GM19438 (cell line): ENCODE results near the gene GTF3C1.

Source experiments
- ATAC-seq: cut with Tn5 transposase; IDR thresholded peaks from one replicate; pipeline ENCODE4 v1.9.1; 2021; ENCODE audit warnings: low read depth; ENCODE audit not compliant: unreplicated experiment

Gene GTF3C1, protein sequence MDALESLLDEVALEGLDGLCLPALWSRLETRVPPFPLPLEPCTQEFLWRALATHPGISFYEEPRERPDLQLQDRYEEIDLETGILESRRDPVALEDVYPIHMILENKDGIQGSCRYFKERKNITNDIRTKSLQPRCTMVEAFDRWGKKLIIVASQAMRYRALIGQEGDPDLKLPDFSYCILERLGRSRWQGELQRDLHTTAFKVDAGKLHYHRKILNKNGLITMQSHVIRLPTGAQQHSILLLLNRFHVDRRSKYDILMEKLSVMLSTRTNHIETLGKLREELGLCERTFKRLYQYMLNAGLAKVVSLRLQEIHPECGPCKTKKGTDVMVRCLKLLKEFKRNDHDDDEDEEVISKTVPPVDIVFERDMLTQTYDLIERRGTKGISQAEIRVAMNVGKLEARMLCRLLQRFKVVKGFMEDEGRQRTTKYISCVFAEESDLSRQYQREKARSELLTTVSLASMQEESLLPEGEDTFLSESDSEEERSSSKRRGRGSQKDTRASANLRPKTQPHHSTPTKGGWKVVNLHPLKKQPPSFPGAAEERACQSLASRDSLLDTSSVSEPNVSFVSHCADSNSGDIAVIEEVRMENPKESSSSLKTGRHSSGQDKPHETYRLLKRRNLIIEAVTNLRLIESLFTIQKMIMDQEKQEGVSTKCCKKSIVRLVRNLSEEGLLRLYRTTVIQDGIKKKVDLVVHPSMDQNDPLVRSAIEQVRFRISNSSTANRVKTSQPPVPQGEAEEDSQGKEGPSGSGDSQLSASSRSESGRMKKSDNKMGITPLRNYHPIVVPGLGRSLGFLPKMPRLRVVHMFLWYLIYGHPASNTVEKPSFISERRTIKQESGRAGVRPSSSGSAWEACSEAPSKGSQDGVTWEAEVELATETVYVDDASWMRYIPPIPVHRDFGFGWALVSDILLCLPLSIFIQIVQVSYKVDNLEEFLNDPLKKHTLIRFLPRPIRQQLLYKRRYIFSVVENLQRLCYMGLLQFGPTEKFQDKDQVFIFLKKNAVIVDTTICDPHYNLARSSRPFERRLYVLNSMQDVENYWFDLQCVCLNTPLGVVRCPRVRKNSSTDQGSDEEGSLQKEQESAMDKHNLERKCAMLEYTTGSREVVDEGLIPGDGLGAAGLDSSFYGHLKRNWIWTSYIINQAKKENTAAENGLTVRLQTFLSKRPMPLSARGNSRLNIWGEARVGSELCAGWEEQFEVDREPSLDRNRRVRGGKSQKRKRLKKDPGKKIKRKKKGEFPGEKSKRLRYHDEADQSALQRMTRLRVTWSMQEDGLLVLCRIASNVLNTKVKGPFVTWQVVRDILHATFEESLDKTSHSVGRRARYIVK (N-terminal part only)

DNA sequence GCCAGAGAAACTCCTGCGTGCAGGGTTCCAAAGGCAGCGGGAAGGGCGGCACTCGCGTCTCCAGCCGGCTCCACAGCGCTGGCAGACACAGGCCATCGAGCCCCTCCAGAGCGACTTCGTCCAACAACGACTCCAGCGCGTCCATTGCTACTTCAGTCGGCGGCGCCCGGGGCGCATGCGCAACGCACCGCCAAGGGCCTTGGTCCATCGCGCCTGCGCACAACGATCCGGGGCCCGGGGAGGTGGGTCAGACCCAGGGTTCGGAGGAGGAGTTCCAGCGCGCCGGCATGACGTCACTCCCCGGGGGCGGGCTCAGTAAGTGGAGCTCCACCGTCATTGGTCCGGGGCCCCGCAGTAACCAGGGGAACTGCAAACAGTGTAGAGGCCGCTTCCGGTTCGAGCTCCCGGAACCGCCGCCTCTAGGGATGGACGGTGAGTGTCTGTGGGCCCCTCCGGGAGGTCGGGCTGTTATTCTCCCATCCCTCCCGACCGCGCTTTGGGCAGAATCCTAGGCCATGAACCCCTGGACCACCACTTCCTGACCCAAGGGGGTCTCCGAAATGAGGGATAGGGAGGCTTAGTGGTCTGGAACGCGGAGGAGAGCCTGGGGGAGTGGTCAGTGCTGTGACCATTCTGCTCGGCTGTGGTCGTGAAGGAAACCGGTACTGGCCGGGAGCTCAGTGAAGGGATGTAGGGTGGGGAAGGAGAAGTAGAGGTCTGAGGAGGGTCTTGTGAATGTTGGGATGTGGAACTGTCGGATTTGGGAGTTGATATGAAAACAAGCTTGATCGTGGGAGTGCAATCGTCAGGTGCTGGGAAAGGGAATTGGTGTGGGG is at the start of gene GTF3C1, which contains the start of gene KATNIP:
GTF3C1 (minus strand) TSS at position 168 of the 836 bp plus-strand sequence; CDS start at position 145, 23 bp downstream.
KATNIP (plus strand) TSS at position 399 of the 836 bp plus-strand sequence; CDS start at position 426, 27 bp downstream.
- ATAC-seq, result peak; percentile 99

DNA sequence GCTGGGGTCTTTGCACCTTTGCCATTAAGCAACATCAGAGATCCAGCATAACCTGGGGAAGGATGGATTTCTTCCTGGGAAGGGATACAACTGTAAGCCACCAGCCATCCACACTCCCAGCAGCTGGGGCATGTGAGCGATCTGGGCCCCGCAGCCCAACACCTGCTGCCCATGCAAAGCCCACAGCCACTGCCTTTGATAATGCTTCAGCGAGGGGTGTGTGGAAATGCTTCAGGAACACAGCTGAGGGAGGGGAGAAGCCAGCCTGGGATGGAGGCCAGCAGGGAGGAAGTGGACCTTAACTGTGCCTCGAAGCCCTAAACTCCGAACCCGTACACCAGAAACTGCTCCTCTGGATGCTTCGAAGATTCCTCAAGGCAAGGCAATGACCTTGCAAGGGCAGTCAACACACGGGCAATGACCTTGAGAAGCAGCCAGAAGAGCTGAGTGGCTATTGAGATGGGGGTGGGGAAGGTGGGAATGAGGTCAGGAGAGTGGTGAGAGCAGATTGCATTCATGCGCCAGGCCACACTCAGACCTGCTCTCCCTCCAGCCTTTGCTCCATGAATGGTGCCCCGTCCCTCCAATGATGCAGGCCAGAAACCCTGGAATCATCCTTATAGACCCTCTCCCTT is 49.3 kb upstream of the GTF3C1 start:
- ATAC-seq, result no peak

DNA sequence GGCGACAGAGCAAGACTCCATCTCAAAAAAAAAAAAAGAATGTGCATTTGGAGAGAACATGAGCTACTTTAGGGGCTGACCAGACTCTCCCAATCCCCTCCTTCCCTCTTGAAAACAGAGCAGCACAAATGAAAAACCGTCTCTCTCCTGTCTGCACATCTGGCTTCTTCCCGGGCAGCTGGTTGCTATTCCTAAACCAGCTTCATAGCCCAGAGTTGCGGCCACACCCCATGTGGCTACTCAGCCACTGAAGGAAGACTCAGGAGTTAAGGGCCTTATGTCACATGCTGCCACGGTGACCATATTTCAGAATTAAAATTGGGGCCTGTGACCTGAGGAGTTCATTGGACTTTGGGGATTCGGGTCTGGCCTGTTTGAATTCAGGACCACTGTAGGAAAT is 48.5 kb upstream of the GTF3C1 start:
- ATAC-seq, result no peak

DNA sequence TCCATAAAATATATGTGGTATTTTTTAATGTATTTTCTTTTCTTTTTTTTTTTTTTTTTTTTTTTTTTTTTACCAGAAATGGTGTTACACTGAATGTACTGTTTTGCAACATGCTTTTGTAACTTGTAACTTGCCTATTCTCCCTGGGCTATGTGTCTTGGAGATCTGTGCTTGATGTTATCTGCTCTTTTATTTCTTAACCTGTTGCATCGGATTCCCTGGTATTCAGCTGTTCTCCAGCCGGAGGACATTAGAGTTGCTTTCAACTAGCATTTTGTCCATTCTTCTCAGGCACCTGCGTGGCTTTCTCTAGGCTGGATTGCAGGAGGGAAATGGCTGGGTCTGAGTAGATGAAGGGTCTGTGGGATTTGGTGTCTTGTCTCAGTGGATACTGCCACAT is 47.6 kb upstream of the GTF3C1 start:
- no peak for ATAC-seq

DNA sequence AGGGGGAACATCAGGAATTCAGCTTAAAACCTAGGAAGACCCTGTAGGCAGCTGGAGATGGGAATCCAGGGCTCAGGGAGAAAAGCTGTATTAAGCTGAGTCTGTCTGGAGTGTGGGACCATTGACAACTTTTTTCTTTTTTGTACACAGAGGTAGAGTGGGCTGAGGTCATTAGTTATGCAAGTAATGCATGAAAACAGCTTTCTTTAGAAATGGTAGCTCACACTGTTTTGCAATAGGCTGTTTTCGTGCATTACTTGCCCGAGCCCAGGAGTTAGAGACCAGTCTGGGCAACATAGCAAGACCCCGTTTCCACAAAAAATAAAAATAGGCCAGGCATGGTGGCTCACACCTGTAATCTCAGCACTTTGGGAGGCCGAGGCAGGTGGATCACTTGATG is 46.7 kb upstream of the GTF3C1 start:
- no peak for ATAC-seq

DNA sequence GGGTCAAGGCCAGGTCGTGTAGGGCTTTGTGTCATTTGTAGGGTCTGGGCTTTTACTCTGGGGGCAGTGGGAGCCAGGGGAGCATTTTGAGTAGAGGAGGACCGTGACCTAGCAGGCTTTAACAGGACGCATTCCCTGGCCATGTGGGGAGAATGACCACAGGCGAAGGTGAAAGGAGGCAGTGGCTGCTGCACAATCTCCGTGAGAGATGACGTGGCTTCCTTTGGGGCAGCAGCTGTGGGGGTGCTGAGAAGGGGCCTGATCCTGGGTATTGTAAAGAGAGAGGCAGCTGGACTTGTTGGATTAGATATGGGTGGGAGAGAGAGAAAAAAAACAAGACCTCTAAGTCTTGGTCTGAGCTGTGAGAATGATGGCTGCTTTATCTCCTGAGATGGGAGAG is 46.3 kb upstream of the GTF3C1 start:
- ATAC-seq, result no peak

DNA sequence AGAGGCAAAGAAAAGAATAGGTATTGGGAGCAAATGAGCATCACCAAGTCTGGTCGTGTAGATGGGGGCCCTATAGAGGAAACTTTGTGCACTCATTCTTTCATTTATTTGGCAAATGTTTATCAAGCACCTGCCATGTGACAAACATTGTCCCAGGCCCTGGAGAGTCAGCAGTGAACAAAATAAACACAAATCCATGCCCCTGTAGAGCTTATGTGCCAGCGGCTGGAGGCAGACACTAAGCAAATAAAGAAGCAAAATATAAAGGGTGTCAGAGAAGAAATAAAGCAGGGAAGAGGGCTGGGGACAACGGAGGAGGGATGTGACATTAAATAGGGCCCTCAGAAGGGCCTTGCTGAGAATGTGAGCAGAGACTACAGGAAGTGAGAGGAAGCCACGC is 45.8 kb upstream of the GTF3C1 start:
- no peak for ATAC-seq

DNA sequence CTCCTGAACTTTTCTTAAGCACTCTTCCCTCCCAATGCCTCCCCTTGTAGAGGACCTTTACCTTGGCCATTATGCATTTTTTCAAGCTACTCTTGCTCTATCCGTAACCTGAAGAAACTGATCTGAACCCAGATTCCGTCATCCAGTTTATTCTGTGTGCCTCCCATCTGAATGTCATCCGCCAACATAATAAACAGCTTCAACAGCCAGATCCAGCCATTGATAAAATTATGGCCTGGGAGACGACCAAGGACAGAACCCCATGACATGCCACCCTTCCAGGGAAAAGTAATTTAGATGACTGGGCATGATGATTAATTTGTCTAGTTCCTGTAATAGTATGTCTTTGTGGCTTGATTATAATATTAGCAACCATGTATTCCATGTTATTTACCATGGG is 42.1 kb upstream of the GTF3C1 start:
- ATAC-seq, result no peak

DNA sequence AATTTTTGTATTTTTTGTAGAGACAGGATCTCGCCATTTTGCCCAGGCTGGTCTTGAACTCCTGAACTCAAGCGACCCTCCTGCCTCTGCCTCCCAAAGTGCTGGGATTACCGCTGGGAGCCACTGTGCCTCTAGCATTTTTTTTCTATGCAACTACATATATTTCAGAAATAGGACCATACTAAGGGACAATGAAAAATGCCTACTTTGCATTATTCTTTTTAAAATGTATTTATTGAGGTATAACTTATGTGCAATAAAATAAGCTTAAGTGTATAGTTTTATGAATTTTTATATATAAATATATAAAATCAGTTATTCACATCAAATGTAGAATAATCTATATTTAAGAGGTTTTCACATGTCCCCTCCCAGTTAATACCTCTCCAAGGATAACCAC is 38.3 kb upstream of the GTF3C1 start:
- ATAC-seq, result no peak

DNA sequence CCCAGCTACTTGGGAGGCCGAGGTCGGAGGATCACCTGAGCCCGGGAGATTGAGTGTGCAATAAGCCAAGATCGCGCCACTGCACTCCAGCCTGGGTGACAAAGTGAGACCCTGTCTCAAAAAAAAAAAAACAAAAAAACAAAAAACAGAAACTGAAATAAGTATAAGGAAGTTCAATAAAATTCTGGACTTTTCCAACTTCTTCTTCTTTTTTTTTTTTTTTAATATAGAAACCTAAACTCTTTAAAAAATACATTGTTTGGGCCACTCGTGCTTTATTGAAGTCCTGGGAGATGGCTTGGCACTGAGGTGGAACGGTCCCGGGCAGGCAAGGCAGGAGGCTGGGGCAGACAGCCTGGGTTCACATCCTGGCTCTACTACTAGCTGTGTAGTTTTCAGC is 37.0 kb upstream of the GTF3C1 start:
- ATAC-seq, result no peak

DNA sequence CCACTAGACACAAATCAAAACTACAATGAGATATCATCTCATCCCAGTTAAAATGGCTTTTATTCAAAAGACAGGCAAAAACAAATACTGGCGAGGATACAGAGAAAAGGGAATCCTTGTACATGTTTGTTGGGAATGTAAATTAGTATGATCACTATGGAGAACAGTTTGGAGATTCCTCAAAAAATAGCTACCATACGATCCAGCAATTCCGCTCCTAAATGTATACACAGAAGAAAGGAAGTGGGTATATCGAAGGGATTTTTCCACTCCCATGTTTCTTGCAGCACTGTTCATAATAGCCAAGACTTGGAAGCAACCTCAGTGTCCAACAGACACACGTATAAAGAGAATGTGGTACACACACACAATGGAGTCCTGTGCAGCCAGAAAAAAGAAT is 35.5 kb upstream of the GTF3C1 start:
- no peak for ATAC-seq

DNA sequence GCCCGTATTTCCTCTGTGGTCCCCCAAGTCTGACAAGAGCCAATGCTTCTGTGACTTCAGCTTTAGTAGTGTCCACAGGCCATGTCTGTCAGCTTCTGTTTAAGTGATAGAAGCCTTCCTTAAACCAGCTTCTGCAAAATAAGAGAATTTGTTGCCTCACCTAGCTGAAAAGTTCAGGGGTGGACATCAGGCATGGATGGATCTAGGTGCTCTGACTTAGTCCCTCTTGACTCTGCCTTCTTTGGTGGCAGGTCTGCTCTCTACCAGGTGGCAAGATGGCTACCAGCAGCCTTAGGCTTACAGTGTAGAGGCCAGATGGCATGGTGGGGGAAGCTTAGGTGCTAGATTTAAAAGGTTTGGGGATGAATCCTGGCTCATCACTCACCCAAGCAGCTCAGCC is 33.9 kb upstream of the GTF3C1 start:
- ATAC-seq, result no peak

DNA sequence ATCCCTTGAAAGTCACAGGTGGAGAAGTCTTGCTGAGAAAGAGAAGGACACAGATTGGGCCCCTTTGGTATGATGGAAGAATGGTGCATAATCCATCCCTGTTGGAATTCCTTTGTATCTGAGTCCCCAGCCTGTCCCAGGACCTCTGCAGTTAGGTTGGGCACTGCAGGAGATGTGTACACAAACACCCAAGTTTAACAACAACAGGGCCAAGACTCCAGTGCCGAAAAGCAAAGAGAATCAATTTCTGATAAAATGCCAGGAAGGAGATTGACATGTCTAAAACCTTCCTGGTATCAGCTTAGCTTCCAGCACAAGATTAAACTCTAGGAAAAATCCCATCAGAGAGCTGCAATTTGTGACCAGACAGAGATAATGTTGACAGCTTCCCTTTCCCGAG is 33.2 kb upstream of the GTF3C1 start:
- ATAC-seq, result no peak

DNA sequence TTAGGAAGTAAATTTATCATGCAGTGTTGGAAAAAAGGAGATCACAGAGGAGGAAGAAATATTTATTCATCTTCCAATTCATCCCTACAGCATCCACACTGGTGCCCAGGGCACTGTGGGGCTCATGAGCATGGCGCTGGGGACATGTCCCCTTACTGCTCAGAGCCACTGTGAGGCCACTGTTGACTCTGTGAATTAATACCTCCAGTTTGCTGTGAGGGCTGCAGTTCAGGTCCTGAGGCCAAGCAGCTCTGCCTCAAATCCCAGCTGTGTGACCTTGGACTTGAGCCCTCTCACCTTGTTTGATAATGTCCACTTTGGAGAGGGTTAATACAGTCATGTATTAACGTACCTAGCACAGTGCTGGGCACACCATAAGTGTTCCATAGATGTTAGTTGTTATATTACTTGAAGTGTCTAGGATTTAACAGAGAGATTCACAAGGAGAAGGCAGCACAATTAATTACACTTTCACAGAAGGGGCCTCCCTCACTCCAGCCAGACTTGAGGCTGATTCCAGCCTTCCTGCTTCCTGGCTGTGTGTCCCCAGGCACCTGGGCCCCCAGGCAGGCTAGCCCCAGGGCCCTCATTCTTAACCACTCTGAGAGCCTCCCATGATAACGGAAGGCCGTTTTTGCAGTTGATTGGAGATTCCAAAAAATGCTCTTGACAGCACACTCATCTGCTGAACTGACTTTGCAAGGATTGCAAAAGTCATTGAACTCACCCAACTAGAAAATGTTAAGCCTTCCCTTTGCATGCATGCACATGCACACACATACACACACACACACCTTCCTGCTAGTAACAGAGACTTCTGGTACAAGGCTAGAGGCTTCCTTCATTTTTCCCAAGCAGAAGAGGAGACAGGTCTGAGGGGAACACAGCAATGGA is 29.6 kb upstream of the GTF3C1 start:
- no peak for ATAC-seq

DNA sequence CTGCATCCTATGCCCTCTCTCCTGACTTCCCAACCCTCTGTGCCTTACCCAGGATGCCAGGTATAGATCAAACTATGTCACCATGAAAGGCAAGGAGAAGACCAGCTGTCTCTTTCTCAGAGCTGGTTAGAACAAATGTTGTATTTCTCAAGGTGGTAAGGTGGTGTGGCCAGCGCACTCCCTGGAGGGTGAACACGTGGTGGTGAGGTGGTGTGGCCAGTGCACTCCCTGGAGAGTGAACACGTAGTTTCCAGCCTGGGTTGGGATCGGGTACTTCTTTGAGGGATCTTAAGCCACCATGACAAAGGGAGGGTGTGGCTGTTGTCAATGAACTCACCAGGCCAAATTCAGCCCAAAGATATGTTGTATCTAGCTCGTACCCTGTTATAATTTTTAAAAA is 27.0 kb upstream of the GTF3C1 start:
- no peak for ATAC-seq

DNA sequence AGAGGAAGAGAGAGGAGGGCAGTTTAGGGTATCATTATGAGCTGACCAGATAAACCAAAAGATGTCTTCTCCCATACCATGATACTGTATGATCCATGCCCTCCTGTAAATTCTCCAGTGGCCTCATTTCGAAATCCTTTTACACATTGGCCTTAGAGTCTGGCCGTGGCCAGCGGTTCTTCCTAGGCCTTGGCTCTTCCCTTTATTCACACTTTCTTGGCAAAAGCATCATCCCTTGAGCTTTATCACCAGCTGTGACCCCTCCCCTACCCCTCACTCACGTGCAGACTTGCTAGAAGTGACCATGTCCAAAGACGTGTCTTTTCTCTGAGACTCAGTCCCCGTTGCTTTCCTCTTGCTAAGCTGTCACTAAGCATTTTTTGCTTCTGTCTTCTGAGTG is 23.0 kb upstream of the GTF3C1 start:
- no peak for ATAC-seq

DNA sequence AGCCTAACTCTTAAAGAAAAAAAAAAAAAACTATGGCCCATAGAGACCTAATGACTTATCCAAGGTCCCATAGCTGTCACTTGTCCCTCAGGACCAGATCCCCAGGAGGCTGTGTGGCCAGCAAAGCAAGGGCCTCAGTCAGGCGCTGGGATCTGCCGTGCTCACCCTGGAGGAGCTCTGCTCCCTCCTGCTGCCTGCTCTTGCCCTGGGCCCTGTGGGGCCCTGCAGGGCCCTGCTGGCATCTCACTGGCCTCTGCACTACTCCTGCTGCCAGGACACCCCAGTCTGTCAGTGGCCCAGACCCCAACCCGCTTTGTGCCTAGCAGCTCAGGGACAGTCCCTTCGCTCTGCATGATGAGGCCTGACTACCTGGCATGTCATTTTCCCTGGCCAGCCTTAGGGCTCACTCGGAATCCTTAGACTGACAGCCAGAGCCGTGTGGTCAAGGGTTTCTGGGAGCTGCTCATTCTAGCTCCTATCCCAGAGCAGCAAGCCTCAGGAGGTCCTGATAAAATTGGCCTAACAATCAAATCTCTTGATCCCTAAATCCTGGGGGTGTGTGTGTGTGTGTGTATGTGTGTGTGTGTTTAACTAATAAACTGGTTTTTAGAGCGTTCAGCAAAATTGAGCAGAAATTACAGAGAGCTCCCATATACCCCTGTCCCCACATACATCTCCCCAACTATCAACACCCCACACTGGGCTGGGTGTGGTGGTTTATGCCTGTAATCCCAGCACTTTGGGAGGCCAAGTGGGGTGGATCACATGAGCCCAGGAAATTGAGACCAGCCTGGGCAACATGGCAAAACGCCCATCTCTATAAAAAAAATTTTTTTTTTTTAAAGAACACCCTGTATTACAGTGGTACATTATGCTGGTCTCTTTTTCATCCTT is 22.0 kb upstream of the GTF3C1 start:
- no peak for ATAC-seq
